Vagina (tissue), 2 donors: ENCODE measurements around the gene SLC25A1. TPM values are rescaled to one million over a fixed set of nuclear protein-coding genes. Genes with fewer than 3 reads are reported as not detected.

Experiments
- DNase-seq, 2 donors: peaks; one replicate each; pipeline ENCODE4 v3.0.0-alpha.2; 2017; ENCODE audit errors: extremely low spot score in 2 of 2
- H3K27ac ChIP-seq: fragments of 200-600 bp; sonication (generic); one replicate; pipeline ENCODE4 v1.5.1; 2019
- H3K27me3 ChIP-seq: fragments of 200-600 bp; sonication (generic); one replicate; pipeline ENCODE4 v1.5.1; 2019
- H3K36me3 ChIP-seq, 2 donors: fragments of 200-600 bp; sonication (generic); one replicate each; pipeline ENCODE4 v1.5.1; 2017 to 2019
- H3K4me1 ChIP-seq: fragments of 200-600 bp; sonication (generic); one replicate; pipeline ENCODE4 v1.5.1; 2019
- H3K4me3 ChIP-seq, 2 donors: fragments of 200-600 bp; sonication (generic); 1 replicate in 1 of 2; 2 replicates in 1 of 2; pipeline ENCODE4 v1.5.1; 2016 to 2019
- H3K9me3 ChIP-seq: fragments of 200-600 bp; sonication (generic); one replicate; pipeline ENCODE4 v1.5.1; 2019
- POLR2A ChIP-seq, 2 donors: fragments of 450-650 bp; IDR thresholded peaks; one replicate each; pipeline ENCODE4 v1.6.1; 2017; ENCODE audit warnings: antibody characterized with exemption in 2 of 2, mild to moderate bottlenecking in 2 of 2, moderate library complexity in 2 of 2
- POLR2AphosphoS5 ChIP-seq, 2 donors: sonication (generic); formaldehyde crosslinking; IDR thresholded peaks; one replicate each; pipeline ENCODE4 v1.9.0; 2017; ENCODE audit warnings: antibody characterized with exemption in 2 of 2, mild to moderate bottlenecking in 2 of 2, low read depth in 1 of 2; ENCODE audit not compliant: insufficient read depth in 1 of 2
- intact Hi-C: fragments of 100-400 bp; cut with DNase I; formaldehyde crosslinking; loops from one replicate; pipeline ENCODE4 v1.15.1; 2023
- total RNA-seq: library from RNA; depleted of rRNA; stranded (reverse); fragments of >200 nt; gene quantifications from one replicate; pipeline ENCODE4 v1.2.3, GENCODE V29; 2016
- TF ChIP-seq, protein P1 (sequence below), 3 experiments: fragments of 450-650 bp in 2 of 3; fragments of 200-600 bp in 1 of 3; sonication (generic) in 1 of 3; IDR thresholded peaks; one replicate each; pipeline ENCODE4 v1.5.1; 2017 to 2019; ENCODE audit warnings: antibody characterized with exemption in 3 of 3, mild to moderate bottlenecking in 2 of 3, moderate library complexity in 2 of 3

Gene SLC25A1
- total RNA-seq, 1 donor from 2014 or later, result 44.2 TPM

DNA sequence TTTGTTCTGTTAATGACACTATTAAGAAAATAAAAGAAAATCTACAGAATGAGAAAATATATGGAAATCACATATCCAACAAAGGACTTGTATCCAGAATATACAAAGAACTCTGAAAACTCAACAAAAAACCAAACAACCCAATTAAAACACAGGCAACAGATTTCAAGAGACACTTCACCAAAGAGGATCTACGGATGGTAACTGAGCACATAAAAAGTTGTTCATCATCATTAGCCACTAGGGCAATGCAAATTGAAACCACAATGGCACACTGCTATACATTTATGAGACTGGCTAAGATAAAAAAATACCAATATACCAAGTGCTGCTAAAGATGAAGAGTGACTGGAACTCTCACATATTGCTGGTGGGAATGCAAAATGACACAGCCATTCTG, 34.5 kb upstream of the SLC25A1 start:
- Histone ChIP-seq H3K27ac (no peak overlapping the region), H3K27me3 (no peaks in the 10 kb centered on the region), H3K4me3 (no peak overlapping the region), H3K36me3 (peaks cover 0 to 11% of the 10 kb centered on the region in 2 donors), H3K4me1 (no peaks in the 10 kb centered on the region), H3K9me3 (no peaks in the 10 kb centered on the region)
- no peak for DNase-seq
- TF ChIP-seq POLR2AphosphoS5 (IDR thresholded peaks at IDR 0.05; ENCODE audit: insufficient read depth in 1 of 2, low read depth in 1 of 2), result no peak
- TF ChIP-seq, protein P1, sequence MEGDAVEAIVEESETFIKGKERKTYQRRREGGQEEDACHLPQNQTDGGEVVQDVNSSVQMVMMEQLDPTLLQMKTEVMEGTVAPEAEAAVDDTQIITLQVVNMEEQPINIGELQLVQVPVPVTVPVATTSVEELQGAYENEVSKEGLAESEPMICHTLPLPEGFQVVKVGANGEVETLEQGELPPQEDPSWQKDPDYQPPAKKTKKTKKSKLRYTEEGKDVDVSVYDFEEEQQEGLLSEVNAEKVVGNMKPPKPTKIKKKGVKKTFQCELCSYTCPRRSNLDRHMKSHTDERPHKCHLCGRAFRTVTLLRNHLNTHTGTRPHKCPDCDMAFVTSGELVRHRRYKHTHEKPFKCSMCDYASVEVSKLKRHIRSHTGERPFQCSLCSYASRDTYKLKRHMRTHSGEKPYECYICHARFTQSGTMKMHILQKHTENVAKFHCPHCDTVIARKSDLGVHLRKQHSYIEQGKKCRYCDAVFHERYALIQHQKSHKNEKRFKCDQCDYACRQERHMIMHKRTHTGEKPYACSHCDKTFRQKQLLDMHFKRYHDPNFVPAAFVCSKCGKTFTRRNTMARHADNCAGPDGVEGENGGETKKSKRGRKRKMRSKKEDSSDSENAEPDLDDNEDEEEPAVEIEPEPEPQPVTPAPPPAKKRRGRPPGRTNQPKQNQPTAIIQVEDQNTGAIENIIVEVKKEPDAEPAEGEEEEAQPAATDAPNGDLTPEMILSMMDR (IDR thresholded peaks at IDR 0.05), result no peak
- TF ChIP-seq POLR2A (IDR thresholded peaks at IDR 0.05), result no peak
- intact Hi-C loops, result no loop called here

DNA sequence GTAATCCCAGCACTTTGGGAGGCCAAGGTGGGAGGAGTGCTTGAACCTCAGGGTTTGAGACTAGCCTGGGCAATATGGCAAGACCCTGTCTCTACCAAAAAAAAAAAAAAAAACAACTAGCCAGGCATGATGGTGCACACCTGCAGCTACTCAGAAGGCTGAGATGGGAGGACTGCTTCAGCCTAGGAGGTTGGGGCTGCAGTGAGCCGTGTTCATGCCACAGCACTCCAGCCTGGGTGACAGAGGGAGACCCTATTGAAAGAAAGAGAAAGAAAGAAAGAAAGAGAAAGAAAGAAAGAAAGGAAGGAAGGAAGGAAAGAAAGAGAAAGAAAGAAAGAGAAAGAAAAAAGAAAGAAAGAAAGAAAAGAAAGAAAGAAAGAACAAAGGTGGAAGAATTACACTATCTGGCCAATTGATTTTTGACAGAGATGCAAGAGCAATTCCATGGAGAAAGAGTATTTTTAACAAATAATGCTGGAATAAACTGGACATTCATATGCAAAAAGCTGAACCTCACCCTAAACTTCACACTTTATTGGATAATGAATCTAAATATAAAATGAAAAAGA, 33.9 kb upstream of the SLC25A1 start:
- Histone ChIP-seq H3K4me1 (no peaks in the 10 kb centered on the region), H3K27me3 (no peaks in the 10 kb centered on the region)
- TF ChIP-seq POLR2AphosphoS5 (IDR thresholded peaks at IDR 0.05; ENCODE audit: insufficient read depth in 1 of 2, low read depth in 1 of 2), result no peak
- TF ChIP-seq POLR2A (IDR thresholded peaks at IDR 0.05), result no peak
- TF ChIP-seq, protein P1 (IDR thresholded peaks at IDR 0.05), result no peak

DNA sequence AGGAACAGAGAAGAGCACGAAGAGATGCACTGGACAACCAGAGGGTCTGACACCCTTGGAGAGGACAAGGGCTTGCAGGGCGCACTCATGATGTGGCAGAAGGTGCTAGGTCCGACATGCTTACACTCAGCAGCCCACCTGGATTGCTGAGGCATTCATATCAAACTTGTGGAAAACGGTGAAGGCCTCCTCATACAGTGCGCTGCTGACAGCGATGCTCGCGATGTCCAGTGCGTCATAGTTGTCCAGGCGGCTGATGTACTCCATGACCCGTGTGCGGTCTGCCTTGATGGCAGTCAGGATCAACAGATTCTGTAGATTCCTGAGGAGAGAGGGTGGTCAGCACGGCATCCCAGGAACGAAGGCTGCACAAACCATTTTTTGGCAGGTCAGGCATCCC, 31.7 kb upstream of the SLC25A1 start:
- TF ChIP-seq POLR2A (IDR thresholded peaks at IDR 0.05) (no peak), POLR2AphosphoS5 (IDR thresholded peaks at IDR 0.05; ENCODE audit: insufficient read depth in 1 of 2, low read depth in 1 of 2) (no peak)
- TF ChIP-seq, protein P1 (IDR thresholded peaks at IDR 0.05), result no peak
- no peak overlapping the region for H3K27ac ChIP-seq
- H3K36me3 ChIP-seq, result peaks cover 0 to 5% of the 10 kb centered on the region in 2 donors
- no peaks in the 10 kb centered on the region for H3K4me1 ChIP-seq
- no peak overlapping the region for H3K4me3 ChIP-seq
- no peaks in the 10 kb centered on the region for H3K9me3 ChIP-seq
- DNase-seq, result no peak
- H3K27me3 ChIP-seq, result no peaks in the 10 kb centered on the region
- intact Hi-C loops, result no loop called here

More for the DNA sequence above, 33.9 kb upstream of the SLC25A1 start:
- DNase-seq, result no peak
- Histone ChIP-seq H3K4me3 (no peak overlapping the region), H3K36me3 (peaks cover 0 to 11% of the 10 kb centered on the region in 2 donors), H3K9me3 (no peaks in the 10 kb centered on the region), H3K27ac (no peak overlapping the region)
- intact Hi-C loops, result no loop called here

DNA sequence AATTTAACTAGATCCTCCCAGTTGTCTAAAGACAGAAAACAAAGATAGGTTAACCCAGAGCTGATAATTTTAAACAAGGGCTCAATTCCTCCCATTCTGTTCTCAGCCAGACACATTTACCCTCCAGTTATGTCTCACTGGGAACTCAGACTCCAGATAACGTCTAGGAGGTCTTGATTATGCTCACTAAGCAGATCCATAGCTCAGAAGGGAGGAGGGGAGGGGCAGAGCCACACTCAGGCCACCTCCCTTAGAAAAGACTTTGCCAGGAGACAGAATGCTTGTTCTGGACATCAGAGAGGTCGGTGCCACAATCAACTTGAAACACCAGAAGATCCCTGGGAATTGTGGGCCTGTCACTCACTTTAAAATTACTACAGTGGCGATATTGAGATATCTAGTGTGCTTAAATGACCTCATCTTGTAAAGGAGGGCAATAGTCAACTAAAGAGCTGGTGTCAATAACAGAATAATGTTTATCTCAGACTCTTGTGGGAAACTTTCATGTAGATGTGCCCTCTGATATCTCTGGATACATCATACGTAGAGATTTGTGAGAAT, 29.8 kb upstream of the SLC25A1 start:
- H3K27ac ChIP-seq, result no peak overlapping the region
- no peak for DNase-seq

More for the DNA sequence above, 29.8 kb upstream of the SLC25A1 start:
- H3K4me1 ChIP-seq, result no peaks in the 10 kb centered on the region
- no peaks in the 10 kb centered on the region for H3K27me3 ChIP-seq
- intact Hi-C loops, result no loop called here
- H3K4me3 ChIP-seq, result no peak overlapping the region
- H3K36me3 ChIP-seq, result peaks cover 0 to 5% of the 10 kb centered on the region in 2 donors
- H3K9me3 ChIP-seq, result no peaks in the 10 kb centered on the region
- TF ChIP-seq POLR2AphosphoS5 (IDR thresholded peaks at IDR 0.05; ENCODE audit: insufficient read depth in 1 of 2, low read depth in 1 of 2) (no peak), POLR2A (IDR thresholded peaks at IDR 0.05) (no peak)
- TF ChIP-seq, protein P1 (IDR thresholded peaks at IDR 0.05), result no peak
